Keratinocyte (primary cell): Measurements from ENCODE around the gene UPK1A. TPM values are rescaled to one million over a fixed set of nuclear protein-coding genes. Genes with fewer than 3 reads are reported as not detected.
"Not testable (repeated sequence)": the region's sequence is repeated elsewhere in the genome, so short reads cannot be mapped to it uniquely, and the experiment has no call there.

Experiments used
- DNase-seq: peaks from one replicate; pipeline ENCODE4 v3.0.0-alpha.2; 2011; ENCODE audit warnings: low read depth, missing footprints, low spot score
- FAIRE-seq: peaks from 2 replicates; lab custom pipeline; 2011; peaks lifted over from hg19 to GRCh38; lab: Jason Lieb, UNC
- H2AFZ ChIP-seq: 2 replicates; pipeline ENCODE4 v1.6.0; 2012; ENCODE audit warnings: low read length, control low read depth, inconsistent platforms; ENCODE audit not compliant: control insufficient read depth
- H3K27ac ChIP-seq: 2 replicates; pipeline ENCODE4 v1.5.1; 2011; ENCODE audit warnings: low read length; ENCODE audit not compliant: control insufficient read depth, insufficient read depth
- H3K27me3 ChIP-seq: 3 replicates; pipeline ENCODE4 v1.6.0; 2011; ENCODE audit warnings: low read length; ENCODE audit not compliant: control insufficient read depth, insufficient read depth; ENCODE audit errors: extremely low read depth
- H3K36me3 ChIP-seq, 2 experiments: 2 replicates in 1 of 2; 3 replicates in 1 of 2; pipeline ENCODE4 v1.5.1; 2011; ENCODE audit warnings: low read length in 2 of 2, mild to moderate bottlenecking in 1 of 2; ENCODE audit not compliant: control insufficient read depth in 2 of 2, insufficient read depth in 2 of 2; ENCODE audit errors: extremely low read depth in 1 of 2
- H3K4me1 ChIP-seq: 3 replicates; pipeline ENCODE4 v1.5.1; 2011; ENCODE audit warnings: low read length; ENCODE audit not compliant: control insufficient read depth, insufficient read depth; ENCODE audit errors: extremely low read depth
- H3K4me2 ChIP-seq: 3 replicates; pipeline ENCODE4 v1.6.0; 2011; ENCODE audit warnings: low read depth, low read length; ENCODE audit not compliant: control insufficient read depth, insufficient read depth; ENCODE audit errors: extremely low read depth
- H3K4me3 ChIP-seq, 3 experiments: fragments of 200-600 bp in 1 of 3; sonication (generic) in 1 of 3; 2 replicates in 2 of 3; 3 replicates in 1 of 3; pipeline ENCODE4 v1.5.1; 2011 to 2016; ENCODE audit warnings: low read length in 3 of 3, mild to moderate bottlenecking in 3 of 3, control low read depth in 2 of 3, inconsistent platforms in 1 of 3, low read depth in 1 of 3, mixed read lengths in 1 of 3, mixed run types in 1 of 3, moderate library complexity in 1 of 3; ENCODE audit not compliant: control insufficient read depth in 2 of 3, insufficient read depth in 2 of 3; ENCODE audit errors: extremely low read depth in 1 of 3
- H3K79me2 ChIP-seq: 2 replicates; pipeline ENCODE4 v1.6.0; 2012; ENCODE audit warnings: low read length; ENCODE audit not compliant: control insufficient read depth, insufficient read depth
- H3K9ac ChIP-seq: 3 replicates; pipeline ENCODE4 v1.6.0; 2011; ENCODE audit warnings: low read length; ENCODE audit not compliant: control insufficient read depth, insufficient read depth; ENCODE audit errors: extremely low read depth
- H3K9me1 ChIP-seq: 3 replicates; pipeline ENCODE4 v1.6.0; 2011; ENCODE audit warnings: low read length; ENCODE audit not compliant: control insufficient read depth, insufficient read depth; ENCODE audit errors: extremely low read depth
- H3K9me3 ChIP-seq: 2 replicates; pipeline ENCODE4 v1.5.1; 2012; ENCODE audit warnings: low read depth, low read length; ENCODE audit not compliant: control insufficient read depth
- H4K20me1 ChIP-seq: 3 replicates; pipeline ENCODE4 v1.6.0; 2011; ENCODE audit warnings: low read length; ENCODE audit not compliant: control insufficient read depth, insufficient read depth; ENCODE audit errors: extremely low read depth
- CTCF ChIP-seq, 3 experiments: IDR thresholded peaks in 1 of 3; conservative IDR thresholded peaks in 1 of 3; optimal IDR thresholded peaks in 1 of 3; 2 replicates in 2 of 3; 3 replicates in 1 of 3; pipeline versions ENCODE3 to v1.5.1; 2011; ENCODE audit warnings: low read length in 3 of 3, mild to moderate bottlenecking in 3 of 3, moderate library complexity in 2 of 3, control low read depth in 1 of 3, inconsistent platforms in 1 of 3; ENCODE audit not compliant: insufficient read depth in 2 of 3; ENCODE audit errors: extremely low read depth in 1 of 3
- EZH2 ChIP-seq: IDR thresholded peaks from one replicate; pipeline ENCODE4 v1.6.1; 2012; ENCODE audit warnings: inconsistent platforms, mild to moderate bottlenecking, low read length, moderate library complexity
- dilution Hi-C: fragments of 300-500 bp; cut with MboI; formaldehyde crosslinking; loops from one replicate; pipeline ENCODE4 v1.7.0; 2020; ENCODE audit warnings: low sequenced_read_pairs; ENCODE audit not compliant: extremely low pct_ligation_motif_present
- polyA plus RNA-seq, 5 experiments: library from polyadenylated mRNA; depleted of rRNA in 3 of 5; stranded (reverse) in 3 of 5; stranded (forward) in 1 of 5; unstranded in 1 of 5; fragments of >200 nt; gene quantifications; 1 replicate in 1 of 5; 2 replicates in 3 of 5; 3 replicates in 1 of 5; pipeline versions ENCODE4 v1.2.1 to v1.2.3, GENCODE V29; 2011 to 2012; ENCODE audit warnings: missing spikeins in 2 of 5, low read depth in 1 of 5, low replicate concordance in 1 of 5

The UPK1A gene
- polyA plus RNA-seq, 1 donor (not counting 4 experiments of a cell fraction or from before 2014, with no cell fraction given) = 0.09 TPM

GRCh38 chr19:35675589-35676140 is 9.3 kb downstream of the UPK1A start:
- H3K9me3 ChIP-seq = no peaks in the 10 kb centered on the region
- no peaks in the 10 kb centered on the region for H3K36me3 ChIP-seq
- peaks cover 8% of the 10 kb centered on the region for H3K27me3 ChIP-seq
- H3K4me2 ChIP-seq = no peak overlapping the region
- DNase-seq = no peak
- dilution Hi-C loops = no loop called here
- TF ChIP-seq EZH2 = no peak
- no peaks in the 10 kb centered on the region for H3K9me1 ChIP-seq
- FAIRE-seq = no peak
- H3K9ac ChIP-seq = no peak overlapping the region
- H2AFZ ChIP-seq = no peak overlapping the region
- H3K4me3 ChIP-seq = no peak overlapping the region
- H4K20me1 ChIP-seq = no peaks in the 10 kb centered on the region
- no peaks in the 10 kb centered on the region for H3K79me2 ChIP-seq
- H3K4me1 ChIP-seq = peaks cover 7% of the 10 kb centered on the region
- H3K27ac ChIP-seq = no peak overlapping the region

GRCh38 chr19:35689836-35690235 is 23.5 kb downstream of the UPK1A start:
- dilution Hi-C loops = no loop called here
- no peak overlapping the region for H3K4me3 ChIP-seq
- no peaks in the 10 kb centered on the region for H3K79me2 ChIP-seq
- DNase-seq (no peak), FAIRE-seq (no peak)
- no peaks in the 10 kb centered on the region for H3K9me3 ChIP-seq
- H3K27me3 ChIP-seq = no peaks in the 10 kb centered on the region
- H3K9ac ChIP-seq = no peak overlapping the region
- H3K36me3 ChIP-seq = no peaks in the 10 kb centered on the region
- TF ChIP-seq CTCF (optimal IDR thresholded peaks at IDR 0.05 in 1 of 3, IDR thresholded peaks at IDR 0.05 in 1 of 3, conservative IDR thresholded peaks at IDR 0.05 in 1 of 3; ENCODE audit: extremely low read depth in 1 of 3, insufficient read depth in 2 of 3, low read length in 3 of 3) = no peak
- no peak for TF ChIP-seq EZH2
- H4K20me1 ChIP-seq = no peaks in the 10 kb centered on the region
- H3K9me1 ChIP-seq = no peaks in the 10 kb centered on the region
- no peak overlapping the region for H2AFZ ChIP-seq
- no peak overlapping the region for H3K27ac ChIP-seq
- no peaks in the 10 kb centered on the region for H3K4me1 ChIP-seq
- H3K4me2 ChIP-seq = no peak overlapping the region

- dilution Hi-C loops, H3K27me3 ChIP-seq, H3K4me3 ChIP-seq, H3K4me2 ChIP-seq, FAIRE-seq, H2AFZ ChIP-seq, H3K9me3 ChIP-seq, H3K4me1 ChIP-seq, H3K9me1 ChIP-seq, H4K20me1 ChIP-seq, H3K9ac ChIP-seq, H3K36me3 ChIP-seq, H3K79me2 ChIP-seq, DNase-seq, H3K27ac ChIP-seq: not testable (repeated sequence)
Observed at GRCh38 chr19:35691106-35691505, 24.8 kb downstream of the UPK1A start.
